ENCODE results near the gene GPSM1.

Gene GPSM1

GRCh38 chr9:136331556-136332481 is 4.5 kb downstream of the GPSM1 start:
- DNase-seq: no peak

DNA sequence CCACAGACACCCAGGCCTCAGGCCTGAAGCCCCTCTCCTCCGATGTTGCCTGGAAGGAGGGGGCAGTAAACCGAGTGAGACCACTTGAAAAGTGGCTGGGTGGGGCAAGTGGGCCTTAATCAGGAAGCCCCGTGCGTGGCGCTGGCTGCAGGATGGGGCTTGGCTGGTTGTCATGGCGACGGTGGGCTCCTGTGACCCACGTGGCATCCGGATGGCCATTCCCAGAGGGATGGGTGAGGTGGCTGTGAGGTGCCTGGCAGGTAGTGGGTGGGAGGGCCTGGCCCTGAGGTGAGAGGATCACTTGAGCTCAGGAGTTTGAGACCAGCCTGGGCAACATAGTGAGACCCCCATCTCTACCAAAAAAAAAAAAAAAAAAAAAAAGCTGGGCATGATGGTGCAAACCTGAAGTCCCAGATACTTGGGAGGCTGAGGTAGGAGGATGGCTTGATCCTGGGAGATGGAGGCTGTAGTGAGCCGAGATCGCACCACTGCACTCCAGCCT is 5.2 kb downstream of the GPSM1 start:
- no peak for DNase-seq

DNA sequence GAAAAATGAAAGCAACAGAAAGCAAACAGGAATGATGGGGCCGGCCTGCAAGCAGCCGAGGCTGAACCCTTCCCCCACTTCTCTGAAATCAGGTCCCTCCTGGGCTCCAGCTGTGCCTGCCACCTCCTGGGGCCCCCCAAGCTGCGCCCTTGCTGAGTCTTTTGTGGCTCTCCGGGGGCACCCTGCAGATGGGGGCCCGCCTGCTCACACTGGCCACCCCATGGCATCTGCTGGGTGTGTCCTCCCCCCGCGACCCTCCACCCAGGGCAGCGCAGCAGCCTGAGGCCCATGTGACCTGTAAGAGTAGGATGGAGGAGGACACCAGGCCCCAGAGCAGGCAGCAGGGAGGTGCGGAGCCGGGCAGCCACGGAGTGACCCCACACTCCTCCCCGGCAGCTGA is 5.7 kb downstream of the GPSM1 start:
- no peak for DNase-seq

DNA sequence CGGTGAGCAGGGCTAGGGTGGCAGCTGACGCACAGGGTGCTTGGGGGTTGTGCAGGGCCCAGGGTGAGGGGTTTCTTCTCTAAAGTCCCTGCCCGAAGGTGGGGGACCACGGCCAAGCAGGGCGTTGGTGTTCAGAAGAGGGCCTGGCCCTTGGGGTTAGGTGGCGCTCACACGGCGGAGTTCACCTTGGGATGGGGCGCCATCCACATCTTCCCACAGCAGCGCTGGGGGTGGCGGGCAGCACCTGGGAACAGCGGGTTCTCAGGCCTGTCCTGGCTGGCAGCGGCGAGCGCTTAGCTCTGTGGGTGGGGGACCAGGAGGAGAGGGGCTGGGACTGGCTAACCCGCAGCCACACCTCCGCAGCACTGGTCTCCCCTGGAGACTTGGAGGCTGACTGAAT is 6.1 kb downstream of the GPSM1 start:
- no peak for DNase-seq

DNA sequence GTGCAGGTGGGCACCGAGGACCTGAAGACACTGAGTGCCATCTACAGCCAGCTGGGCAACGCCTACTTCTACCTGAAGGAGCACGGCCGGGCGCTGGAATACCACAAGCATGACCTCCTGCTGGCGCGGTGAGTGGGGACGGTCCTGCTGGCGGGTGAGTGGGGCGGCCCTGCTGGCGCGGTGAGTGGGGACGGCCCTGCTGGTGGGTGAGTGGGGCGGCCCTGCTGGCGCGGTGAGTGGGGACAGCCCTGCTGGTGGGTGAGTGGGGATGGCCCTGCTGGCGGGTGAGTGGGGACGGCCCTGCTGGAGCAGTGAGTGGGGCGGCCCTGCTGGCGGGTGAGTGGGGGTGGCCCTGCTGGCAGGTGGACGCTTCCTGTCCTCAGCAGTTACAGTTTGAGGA is 7.2 kb downstream of the GPSM1 start:
- DNase-seq: no peak

DNA sequence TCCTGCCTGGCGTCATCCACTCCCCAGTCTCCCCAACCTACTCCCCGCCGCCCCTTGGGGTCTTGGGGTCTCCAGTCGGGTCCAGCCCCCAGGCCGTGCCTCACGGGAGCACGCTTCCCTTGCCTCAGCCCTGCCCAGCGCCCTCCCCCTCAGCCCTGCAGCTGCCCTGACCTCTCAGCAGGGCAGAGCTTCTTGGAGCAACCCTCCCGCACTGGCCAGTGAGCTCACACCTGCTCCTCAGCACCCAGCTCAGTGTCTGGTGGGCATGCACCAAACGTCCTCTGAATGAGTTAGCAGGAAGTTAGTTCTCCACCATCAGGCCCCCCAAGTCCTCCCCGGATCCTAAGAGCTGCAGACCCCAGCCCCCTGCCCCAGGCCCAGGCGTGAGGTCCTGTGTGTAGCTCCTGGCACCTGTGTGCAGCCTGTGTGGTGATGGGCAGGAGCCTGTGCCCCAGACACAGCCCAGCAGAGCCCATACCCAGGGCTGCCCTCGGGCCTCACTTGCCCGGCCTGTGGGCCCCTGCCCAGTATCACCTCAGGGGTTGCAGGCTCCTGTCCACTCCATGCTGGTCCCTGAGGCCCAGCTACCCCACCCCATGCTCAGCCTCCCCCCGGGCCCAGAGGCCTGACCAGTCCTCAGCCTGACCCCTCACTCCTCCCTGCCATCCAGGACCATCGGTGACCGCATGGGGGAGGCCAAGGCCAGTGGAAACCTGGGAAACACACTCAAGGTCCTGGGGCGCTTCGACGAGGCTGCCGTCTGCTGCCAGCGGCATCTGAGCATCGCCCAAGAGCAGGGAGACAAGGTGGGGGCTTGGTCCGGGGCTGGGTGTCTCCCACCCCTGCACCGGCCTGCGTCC is 8.2 kb downstream of the GPSM1 start:
- no peak for DNase-seq

DNA sequence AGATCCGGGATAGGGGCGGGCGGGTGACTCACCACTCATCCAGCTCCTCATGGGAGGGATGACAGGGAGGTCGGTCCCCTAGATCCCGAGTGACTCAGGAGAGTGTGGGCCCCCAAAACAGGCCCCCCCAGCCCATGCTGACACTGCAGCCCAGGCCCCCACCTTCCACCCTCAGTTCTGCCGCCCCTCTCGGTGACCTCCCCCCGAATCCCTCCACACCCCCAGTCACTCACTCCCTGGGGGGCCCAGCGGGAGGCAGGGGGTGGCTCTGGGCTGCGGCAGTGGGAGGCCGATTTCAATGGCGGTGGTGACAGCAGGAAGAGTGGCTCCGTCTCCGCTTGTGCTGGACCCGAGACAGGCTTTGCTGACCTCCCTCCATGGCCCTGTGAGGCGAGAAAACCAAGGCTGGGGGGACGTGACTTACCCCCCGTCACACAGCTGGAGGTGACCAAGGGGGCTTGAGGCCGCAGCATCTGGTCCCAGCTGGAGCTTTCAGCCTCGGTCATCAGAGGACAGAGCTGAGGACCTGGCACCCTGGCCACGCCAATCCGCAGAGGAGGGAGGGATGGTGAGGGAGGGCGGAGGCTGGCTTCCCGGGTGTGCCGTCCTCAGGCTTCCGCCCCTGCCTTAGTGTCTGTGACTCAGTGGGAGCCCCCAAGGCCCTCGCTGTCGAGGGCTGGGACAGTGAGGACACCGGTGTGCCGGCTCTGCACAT is 9.0 kb downstream of the GPSM1 start:
- no peak for DNase-seq

DNA sequence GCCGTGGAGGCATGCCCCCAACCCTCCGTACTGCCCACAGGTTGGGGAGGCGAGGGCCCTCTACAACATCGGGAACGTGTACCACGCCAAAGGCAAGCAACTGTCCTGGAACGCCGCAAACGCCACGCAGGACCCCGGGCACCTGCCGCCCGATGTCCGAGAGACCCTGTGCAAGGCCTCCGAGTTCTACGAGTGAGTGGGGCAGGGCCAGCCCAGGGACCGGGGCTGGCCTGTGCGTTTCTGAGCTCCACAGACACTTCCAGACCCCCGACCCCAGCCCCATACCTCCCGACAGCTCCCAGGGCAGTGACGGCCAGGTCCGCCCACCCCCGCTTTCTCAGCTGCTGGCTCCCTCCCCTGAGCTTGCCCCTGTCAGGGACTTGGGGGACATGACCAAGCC is 9.5 kb downstream of the GPSM1 start:
- DNase-seq: no peak

- DNase-seq: no peak
These were observed 10.4 kb downstream of the GPSM1 start for GRCh38 chr9:136337416-136338395.

DNA sequence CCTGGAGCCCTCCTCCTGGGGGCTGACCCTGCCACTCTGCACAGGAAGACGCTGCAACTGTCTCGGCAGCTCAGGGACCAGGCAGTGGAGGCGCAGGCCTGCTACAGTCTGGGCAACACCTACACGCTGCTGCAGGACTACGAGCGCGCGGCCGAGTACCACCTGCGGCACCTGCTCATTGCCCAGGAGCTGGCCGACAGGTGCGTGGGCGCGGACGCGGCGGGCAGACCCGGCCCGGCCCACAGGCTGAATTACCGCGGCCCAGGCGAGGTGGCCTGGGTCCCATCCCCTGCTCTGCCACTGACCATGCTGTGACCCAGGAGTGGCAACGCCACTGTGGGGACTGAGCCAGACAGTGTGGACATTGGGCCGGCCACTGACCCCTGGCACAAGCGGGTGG is 11.2 kb downstream of the GPSM1 start:
- DNase-seq: no peak

GRCh38 chr9:136339173-136339957 is 12.0 kb downstream of the GPSM1 start:
- peak in 40 of 51 donors; percentile 17 to 81 (median 47) for DNase-seq

DNA sequence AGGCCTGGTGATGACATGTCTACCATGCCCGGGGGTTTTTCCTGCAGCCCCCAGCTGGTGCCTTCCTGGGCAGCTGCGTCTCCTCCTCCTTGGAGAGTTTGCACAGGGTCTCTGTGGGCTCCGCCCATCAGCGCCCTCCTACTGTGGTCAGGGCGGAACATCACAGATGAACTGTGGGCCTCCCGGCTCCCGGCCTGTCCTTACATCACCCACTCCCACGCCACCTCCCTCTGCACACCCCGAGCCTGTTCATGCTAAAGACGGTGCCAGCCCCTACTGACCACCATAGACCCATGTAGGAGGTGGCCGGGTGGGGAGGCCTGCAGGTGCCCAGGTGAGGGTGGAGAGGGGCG is 12.6 kb downstream of the GPSM1 start:
- DNase-seq: no peak

DNA sequence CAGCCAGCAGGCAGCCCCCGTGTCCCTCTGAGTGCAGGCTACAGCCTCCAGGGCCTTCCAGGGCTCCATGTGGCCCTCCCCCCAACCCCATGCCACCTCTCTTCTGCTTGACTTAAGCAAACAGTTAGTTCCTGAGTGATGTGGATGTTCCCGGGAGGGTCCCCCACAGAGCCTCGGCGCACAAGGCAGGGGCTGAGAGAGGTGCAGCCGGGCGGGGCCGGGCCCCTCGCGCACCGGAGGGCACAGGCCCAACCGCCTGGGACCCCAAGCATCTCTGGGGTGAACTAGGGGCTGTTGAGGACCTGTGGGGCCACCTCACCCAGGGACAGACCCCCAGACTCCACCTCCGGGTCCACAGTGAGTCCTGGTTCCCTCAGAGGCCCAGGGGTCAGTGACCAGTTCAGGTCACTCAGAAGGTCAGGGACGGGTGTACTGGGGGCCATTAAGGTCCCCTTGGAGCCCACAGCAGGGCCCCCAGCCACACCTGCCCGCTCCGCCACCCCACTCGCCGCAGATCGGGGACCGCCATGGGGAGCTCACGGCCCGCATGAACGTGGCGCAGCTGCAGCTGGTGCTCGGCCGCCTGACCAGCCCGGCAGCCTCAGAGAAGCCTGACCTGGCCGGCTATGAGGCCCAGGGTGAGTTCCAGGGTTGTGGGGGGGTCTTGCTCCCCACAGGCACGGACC is 13.2 kb downstream of the GPSM1 start:
- DNase-seq: no peak

DNA sequence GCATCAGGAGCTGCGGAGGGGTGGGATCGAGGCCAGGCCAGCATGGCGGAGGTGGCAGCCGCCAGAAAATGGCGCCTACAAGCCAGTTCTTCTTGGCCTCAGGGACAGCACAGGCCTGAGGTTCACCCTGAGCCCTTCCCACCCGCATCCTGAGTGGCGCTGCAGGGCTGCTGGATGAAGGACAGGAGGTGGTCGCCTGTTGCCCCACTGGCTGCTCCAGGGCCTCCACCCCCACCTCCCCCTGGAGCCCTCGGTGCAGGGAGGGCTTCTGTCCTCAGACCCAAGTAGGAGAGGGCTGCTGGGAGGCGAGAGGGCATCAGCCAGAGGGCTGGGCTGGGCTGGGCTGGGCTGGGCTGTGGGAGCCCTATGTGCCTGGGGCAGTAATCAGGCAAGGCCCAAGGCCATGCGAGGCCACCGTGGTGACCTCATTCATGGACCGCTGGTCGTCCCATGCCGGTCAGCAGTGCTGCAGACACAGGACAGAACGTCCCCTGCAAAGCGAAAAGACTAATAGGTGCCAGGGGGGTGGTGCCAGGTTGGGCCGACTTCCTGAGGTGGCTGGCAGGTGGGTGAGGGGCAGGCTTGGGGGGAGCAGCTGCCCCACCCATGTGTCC is 13.8 kb downstream of the GPSM1 start:
- DNase-seq: peak in 4 of 51 donors; percentile 18 to 20 (median 19)

- no peak for DNase-seq
These were observed 14.4 kb downstream of the GPSM1 start for GRCh38 chr9:136341769-136342168.

DNA sequence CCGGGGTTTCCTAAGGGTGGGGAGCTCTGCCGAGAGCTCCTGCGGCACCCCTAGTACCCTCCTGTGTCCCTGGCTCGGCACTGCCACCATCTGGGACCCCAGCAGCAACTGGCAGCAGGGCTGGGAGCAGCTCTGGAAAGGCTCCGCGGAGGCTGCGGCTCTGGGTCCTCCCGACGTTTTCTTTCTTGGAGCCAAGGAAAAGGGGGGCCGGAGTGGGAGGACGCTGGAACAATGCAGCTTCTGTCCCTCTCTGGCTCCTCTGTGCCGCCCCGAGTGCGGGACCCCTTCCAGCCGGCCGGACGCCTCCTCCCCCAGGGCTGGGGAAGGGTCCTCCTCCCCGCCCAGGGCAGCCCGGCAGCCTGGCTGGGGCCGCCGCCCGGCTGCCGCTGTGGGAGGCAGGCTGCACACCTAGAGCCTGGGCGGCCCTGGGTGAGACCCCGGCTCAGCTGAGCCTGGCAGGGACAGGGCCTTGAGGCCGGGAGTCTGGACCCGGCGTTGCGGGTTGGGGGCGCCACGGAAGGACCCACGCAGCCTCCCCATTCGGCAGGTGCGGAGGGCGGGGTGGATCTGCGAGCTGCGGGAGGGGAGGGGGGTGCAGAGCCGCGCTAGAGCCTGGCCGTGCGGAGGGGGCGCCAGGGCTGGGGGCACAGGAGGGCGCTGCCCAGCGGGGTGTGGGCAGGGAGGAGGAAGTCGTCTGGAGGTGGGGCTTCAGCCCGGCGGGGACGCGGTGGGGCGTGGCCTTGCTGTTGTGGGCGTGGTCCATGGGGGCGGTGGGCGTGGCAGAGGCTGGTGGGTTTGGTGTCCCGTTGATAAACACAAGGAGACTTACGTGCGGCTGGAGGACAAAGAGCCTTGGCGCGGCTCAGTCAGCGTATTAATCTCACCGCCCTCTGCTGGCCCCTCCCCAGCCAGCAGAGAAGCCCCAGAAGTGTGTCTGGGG is 15.1 kb downstream of the GPSM1 start:
- DNase-seq: peak in 43 of 51 donors; percentile 25 to 88 (median 66)
